Stimulated activated CD8-positive, alpha-beta memory T cell treated with anti-CD3 and anti-CD28 coated beads, Interleukin-7, amount 100 ng/mL, for 24 hours (primary cell): Measurements from ENCODE around the gene FAH.
"Not testable (repeated sequence)": the region's sequence is repeated elsewhere in the genome, so short reads cannot be mapped to it uniquely, and the experiment has no call there.

ENCODE experiments used
- DNase-seq: peaks from one replicate; pipeline ENCODE4 v3.0.0-alpha.2; 2020; ENCODE audit warnings: low read depth

Gene FAH

DNA sequence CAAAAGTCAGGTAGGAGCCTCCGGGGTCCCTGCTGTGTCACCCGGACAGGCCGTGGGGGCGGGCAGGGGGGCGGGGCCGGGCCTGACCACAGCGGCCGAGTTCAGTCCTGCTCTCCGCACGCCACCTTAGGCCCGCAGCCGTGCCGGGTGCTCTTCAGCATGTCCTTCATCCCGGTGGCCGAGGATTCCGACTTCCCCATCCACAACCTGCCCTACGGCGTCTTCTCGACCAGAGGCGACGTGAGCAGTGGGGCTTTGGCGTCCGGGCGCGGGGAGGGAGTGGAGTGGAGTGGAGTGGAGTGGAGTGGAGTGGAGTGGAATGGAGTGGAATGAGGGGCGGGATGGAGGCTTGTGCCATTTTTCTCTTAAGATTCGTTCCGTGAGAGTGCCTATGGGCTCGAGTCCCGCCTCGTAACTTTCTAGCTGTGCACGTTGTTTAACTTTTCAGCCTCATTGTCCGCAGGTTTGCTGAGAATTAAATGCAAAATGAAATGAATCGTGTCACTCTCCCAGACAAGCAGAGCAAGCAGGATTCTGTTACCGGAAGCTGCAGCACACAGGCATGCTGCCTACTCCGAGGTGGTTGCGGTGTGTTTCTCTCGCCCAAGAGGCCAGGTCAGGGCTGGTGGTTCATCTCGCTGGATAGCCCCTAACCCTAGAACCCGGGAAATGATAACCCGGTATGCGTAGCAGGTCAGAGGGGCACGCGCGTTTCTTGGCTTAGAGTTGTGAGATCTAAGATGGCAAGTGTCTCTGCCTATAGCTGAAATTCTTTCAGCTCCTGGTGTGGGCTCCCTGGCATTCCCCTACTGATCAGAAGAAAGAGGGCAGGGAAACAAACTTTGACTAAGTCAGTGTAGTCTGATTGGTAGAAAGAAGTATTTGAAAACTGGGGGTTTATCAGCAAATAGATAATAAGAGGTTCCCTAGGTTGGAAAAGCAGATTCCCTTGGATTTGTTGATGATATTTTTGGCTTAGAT is at the start of gene FAH:
Gene FAH, plus strand, starts transcription at position 104 of the 981 bp plus-strand sequence. Its CDS starts 56 bp downstream, at position 160.
- no peak for DNase-seq

DNA sequence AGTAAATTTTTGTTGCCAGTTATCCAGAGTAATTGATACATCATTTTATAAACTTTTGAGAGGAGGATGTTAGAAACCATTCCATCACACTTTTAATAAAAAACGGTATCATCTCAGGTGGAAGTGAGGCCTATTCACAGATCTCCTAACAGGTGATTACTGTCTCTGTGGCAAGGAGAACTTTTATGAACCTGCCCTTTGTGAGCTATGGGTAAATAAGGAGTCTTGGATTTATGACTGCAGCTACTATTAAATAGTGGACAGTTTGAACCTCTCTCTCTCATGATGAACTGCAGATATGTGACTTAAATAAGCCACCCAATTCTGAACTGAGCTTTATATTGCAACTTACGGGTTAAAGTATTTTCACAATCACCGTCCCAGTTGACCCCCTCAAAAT is 47.6 kb upstream of the FAH start:
- DNase-seq, result no peak

DNA sequence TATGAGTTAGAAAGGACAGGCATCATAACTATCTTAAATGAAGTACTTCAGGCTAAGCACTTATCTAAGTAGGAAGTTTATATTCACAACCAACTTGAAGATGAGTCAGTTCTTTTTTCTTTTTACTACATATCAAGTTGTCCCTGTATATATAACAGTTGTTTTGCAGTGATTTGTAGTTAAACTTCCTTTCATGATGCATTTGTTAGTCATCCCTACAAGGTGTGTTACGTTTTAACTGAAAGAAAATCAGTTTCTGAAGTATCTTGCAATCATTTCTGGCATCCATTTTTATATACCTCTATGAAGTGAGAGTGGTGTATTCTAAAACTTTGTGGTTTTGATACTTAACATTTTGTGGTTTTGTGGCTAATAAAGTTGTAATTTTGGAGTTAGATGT is 47.2 kb upstream of the FAH start:
- no peak for DNase-seq

DNA sequence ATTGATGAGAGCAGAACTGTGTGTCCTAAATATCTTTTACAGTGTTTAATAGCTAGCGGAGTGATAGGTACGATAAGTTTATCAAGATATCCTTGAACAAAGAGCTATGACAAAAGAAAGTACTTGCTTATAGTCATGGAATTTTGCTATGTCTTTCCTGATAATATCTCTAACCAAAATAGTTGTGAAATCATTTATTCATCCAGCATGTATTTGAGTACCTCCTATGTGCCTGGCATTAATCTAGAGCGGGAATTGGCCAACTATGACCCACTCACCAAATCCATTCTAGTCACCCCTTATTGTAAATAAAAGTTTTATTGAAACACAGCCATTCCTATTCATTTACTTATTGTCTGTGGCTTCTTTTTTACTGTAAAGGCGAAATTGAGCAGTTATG is 46.7 kb upstream of the FAH start:
- no peak for DNase-seq

DNA sequence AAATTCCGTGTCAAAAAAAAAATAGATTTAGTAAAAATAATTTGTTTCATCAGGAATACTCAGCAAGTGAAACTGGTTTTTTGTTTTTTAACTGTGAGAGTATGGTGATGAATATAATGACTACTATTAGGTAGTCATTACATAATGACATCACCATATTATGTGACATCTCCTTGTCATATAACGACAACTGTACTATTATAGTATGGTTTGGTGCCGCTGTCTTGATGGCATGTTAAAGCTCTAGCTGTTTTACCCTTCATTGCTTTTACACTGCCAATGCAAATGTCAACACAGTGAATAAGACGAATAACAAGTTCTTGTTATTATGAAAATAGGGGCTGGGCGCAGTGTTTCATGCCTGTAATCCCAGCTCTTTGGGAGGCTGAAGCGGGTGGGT is 45.6 kb upstream of the FAH start:
- no peak for DNase-seq

DNA sequence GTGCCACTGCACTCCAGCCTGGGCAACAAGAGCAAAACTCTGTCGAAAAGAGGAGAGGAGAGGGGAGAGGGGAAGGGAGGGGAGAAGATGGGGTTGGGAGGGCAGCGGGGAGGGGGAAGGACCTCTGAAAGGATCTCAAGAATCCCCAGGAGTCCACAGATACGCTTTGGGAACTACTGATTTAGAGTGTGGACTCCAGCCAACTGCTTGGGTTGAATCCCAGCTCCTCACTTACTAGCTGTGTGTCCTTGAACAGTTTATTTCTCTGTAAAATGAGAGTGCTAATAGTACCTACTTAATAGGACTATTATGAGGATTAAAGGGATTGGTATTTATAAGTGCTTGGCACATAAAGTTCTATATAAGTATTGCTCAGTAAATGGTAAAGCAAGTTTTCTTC is 45.0 kb upstream of the FAH start:
- DNase-seq, result no peak

DNA sequence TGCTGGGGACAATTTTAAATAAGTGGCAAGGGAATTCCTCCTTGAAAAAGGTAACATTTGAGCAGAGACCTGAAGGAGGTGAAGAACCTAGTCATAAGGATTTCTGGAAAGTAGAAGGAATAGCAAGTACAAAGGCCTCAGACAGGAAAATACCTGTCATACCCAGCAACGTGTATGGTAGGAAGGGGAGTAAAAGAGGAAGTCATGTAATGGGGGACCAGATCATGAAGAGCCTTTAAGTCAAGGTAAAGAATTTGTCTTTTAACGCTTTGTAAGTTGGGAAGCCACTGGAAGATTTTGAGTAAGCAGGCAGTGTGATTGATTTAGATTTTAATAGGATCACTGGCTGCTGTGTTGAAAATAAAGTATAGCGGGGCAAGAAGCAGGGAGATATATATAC is 43.4 kb upstream of the FAH start:
- DNase-seq, result no peak

DNA sequence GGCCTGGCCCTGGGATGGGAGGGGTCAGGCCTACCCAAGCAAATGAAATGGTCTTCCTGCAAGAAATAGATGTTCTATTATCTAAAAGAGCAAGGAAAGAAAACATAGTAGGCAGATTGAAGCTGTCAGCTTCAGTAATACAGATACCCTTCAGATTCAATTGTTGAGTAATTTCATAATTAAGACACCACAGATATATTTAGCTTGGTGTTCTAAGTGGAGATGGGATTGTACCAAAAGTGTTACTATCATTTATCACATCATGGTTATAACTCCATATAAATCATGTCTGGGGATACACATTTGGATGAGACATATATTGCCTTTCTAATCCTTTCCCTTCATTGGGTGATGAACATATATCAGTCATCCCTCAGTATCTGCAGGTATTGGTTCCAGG is 41.9 kb upstream of the FAH start:
- DNase-seq, result no peak

DNA sequence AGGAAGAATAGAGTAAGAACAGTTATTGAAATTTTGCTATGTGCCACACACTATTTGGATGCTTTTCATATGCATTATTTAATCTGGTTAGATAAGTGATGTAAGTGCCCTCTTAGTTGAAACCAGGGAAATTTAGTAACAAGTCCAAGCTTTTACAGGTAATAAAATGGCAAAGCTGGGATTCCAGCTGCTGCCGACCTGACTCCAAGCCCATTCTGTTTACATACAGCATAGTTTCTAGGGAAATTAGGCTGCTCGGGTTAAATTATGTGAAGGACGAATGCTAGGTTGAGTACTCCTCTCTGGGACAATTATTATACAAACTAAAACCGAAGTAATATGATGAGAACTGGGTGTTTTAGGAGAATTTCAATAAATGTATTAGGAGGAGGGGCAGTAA is 38.7 kb upstream of the FAH start:
- DNase-seq, result no peak

DNA sequence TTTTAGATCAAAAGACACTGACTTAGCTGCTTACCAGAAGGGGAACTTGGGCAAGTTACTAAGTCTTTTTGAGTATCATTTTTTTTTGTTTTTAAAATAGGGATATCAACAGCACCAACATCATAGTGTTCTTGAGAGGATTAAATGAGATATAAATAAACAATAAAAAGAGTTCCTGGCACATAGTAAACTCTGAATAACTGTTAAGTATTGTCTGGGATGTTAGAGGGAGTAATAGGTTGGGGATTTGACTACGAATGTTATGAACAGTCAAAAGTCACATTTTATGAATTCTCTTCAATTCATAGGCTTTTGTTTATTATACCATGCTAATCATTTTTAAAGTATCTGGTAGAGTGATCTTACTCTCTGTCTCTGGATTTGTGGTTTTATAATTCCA is 37.8 kb upstream of the FAH start:
- DNase-seq, result no peak

DNA sequence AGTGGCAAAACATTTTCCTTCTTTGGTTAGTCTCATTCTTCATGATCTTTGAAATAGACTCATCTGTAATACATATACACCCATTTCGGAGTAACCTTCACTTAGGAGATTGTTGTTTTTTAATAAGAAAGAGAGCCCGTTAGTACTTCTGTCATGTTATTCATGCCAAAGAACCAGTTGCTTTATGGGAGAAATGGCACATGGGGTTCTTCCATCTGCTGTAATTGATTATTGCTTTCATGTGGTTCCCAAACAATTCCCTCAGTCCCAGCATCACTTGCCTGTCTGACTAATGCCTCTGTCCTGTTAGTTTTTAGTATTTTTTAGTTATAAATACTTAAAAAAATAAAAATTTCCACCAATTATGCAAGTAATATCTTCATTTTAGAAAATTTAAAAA is 33.8 kb upstream of the FAH start:
- no peak for DNase-seq

DNA sequence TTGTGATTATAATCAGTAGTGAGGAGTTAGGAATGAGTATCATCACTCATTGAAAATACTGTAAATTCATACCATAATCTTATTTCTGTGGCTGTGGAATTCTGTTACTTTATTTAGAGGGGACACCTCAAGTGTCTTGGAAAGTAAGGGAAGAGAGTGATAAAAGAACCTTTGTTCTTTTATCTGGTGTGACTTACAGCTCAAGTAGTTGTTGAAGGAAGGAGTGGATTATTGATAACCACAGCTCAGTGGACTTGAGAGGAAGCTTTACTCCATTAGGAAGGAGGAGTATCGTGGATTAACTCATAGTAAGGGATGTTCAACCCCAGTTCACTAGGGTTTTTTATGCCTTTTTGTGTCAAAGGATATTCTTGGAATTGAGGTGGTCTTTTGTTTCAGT is 32.2 kb upstream of the FAH start:
- no peak for DNase-seq

DNA sequence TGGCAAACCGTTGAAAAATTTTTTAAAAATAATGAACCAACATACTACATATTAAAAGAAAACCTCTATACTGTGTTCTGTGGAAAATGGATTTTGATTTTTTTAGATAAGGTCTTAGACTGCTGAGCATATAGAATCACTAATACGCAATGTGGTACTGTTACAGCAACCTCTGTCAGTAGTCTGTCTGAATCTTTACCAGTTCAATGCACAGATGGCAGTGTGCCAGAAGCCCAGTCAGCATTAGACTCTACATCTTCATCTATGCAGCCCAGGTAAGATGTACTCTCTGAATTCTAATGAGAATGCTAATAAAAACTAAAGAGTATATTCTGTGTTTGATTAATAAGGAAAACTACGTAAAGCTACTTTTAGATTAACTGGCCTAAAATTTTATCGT is 31.3 kb upstream of the FAH start:
- DNase-seq, result no peak

DNA sequence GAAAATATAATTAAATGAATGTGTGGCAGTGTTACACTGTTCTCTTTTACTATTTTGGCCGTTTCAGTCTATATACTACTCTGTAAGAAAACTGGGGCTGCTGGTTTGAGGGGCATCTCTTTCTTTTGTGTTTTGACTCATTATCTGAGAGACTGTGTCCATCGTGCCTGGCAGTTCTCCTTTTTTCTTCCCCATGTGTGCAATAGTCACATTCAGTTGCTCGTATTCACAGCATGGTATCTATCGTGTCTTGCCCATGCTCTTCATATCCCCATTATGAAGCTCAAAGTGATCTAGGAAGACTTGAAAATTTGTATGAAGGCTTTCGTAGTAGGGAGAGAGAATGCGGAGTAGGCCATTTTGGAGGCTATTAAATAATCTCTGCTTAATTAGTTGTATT is 29.8 kb upstream of the FAH start:
- no peak for DNase-seq

DNA sequence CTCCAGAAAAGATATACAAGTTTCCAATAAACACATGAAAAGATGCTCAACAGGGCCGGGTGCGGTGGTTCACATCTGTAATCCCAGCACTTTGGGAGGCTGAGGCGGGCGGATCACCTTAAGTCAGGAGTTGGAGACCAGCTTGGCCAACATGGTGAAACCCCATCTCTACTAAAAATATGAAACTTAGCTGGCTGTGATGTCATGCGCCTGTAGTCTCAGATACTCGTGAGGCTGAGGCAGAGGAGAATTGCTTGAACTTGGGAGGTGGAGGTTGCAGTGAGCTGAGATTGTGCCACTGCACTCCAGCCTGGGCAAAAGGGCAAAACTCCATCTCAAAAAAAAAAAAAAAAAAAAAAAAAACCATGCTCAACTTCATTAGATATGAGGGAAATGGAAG is 25.5 kb upstream of the FAH start:
- not testable (repeated sequence) for DNase-seq

DNA sequence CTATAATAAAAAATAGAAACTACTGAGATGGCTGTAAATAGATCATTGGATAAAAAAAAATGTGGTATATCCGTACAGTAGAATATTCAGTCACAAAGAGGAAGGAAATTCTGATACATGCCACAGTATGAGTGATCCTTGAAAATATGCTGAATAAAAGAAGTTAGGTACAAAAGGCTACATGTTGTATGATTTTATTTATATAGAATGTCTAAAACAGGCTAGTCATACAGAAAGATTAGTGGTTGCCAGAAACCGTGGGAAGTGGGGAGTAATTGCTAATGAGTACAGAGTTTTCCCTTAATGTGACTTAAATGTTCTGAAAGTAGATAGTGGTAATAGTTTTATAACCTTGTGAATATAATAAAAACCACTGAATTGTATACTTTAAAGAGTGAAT is 24.9 kb upstream of the FAH start:
- no peak for DNase-seq

DNA sequence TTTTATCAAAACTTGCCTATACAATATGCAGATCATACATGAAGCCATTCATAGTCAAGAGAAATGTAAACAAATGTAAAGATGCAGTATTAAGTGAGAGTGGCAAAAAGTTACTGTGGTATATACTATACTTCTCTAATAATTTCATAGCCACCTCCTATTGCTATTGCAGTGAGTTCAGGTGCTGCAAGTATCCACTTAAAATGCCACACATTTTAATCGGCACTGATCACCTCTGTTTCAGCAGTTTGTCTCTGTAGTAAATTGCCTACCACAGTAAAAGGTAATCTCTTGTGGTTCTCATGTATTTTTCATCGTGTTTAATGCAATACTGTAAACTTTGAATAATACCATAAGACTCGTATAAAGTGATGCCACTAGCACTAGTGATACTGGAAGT is 20.4 kb upstream of the FAH start:
- DNase-seq, result no peak

DNA sequence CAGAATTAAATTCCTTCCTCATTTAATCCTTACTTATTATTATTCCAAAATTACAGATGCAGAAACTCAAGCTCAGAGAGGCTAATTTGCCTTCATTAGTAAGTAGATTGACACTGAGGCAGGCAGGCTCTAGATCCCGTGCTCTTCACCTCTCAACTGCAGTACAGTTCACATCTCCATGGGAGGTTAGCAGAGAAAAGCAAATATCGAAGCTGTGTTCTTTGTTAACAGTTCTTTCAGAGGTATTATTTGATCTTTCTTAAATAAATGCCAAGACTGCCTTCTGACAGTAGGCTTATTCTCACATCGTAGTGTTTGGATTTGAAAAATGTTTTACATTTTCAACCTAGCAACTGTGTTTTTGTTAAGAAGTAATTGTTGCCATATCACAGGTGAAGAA is 15.9 kb upstream of the FAH start:
- no peak for DNase-seq

DNA sequence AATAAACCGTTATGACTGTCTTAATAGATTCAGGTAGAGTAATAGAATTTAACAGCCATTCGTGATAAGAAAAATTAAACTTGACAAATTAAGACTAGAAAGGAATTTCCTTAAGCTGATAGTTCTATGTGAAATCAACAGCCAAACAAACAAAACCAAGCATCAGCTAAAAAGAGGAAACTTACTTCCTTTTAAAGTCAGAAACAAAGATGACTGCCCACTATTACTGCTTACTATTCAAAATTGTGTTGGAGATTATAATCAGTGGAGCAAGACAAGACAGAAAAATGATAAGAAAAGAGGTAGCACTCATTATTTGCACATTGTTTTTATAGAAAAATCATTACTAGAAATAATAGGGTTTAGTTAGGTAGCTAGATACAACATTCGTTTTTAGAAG is 13.8 kb upstream of the FAH start:
- DNase-seq, result no peak

DNA sequence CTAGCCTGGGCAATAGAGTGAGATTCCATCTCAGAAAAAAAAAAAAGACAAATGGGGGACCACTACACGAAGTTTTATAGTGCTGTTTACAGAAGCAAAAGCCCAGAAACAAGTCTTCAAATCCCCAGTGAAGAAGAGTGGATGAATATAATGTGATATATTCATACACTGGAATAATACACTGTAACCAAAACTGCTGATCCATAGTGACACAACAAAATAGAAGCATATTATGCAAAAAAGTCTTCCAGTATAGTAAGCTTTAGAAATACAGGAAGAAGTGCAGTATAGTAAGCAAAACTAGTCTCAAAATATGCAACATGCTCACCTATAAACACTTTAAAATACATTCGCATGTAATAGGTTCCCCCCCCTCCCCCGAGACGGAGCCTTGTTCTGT is 11.9 kb upstream of the FAH start:
- DNase-seq, result no peak

DNA sequence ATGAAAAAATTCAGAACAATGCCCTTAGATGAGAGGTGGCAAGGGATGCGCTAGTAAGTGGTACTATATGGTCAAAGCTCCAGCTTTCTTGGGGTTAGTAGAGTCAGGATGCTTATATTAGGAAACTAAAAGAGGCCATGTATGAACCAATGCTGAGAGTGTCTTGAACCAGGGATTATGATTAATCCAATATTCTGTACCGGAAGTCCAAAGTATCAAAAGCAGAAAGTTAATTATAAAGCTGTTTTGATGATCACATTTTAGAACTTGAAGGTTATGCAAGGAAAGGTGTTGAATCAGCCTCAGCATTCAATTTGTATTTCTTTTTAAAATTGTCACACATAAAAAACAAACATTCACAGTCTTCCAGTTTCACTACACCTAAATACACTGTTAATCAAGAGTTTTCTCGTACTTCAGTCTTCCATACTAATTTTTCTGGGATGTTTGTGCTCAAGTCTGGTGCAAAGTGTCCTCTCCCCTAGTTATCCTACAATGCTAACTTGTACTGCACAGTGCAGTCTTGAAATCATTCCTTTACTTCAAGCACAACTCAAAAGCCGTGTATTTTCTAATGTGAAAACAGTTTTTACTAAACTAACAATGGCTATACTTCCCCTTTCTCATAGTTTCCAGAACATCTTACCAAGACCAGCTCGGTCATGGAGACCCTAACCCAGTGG is 10.7 kb upstream of the FAH start:
- no peak for DNase-seq

DNA sequence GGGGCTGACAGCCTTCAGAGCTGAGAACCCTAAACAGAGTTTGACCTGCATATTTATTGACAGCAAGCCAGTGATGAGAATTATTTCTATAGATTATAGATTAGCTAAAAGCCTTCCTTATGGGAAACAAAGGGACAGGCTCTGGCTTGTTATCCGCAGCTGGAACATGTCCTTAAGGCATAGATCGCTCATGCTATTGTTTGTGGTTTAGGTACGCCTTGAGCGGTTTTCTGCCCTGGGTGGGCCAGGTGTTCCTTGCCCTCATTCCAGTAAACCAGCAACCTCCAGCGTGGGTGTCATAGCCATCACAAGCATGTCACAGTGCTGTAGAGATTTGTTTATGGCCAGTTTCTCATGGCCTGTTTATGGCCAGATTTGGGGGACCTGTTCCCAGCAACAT is 10.2 kb upstream of the FAH start:
- no peak for DNase-seq

DNA sequence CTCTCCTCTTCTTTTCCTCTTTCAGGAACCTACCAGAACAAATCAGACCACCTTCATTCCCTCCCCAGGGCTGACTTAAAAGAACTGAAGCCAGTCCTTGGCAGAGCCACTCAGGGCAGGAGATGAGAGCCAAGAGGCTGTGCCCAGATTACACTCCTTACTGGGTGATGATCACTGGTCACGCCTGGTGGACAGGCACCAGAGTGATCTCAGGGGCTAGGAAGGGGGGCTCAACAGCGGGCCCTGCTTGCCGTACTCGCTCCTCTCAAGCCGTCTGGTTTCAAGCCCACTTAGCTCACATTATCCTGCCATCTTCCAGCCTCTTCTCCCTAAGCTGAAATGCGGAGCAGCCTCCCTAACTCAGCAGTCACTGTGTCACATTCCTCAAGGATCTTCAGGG is 1.7 kb upstream of the FAH start:
- DNase-seq, result no peak

DNA sequence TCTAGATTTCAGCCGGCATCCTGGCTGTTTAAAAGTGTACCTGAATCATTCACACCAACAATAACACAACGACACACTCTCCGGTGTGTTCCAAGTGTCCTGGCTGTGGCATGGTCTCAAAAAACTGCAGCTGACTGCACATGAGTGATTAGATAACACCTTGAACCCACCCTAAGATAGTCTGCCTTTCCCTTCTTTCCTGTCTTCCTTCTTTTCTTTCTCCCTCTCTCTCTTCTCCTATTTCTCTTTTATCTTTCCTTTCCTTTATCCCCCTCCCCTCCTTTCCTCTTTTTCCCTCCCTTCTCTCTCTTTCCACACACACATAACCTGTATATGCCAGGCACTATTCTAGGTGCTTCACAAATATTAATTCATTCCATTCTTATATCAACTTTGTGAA is 1.2 kb upstream of the FAH start:
- no peak for DNase-seq
